GM13976 (cell line): ENCODE data around the gene TBATA.

Experiments
- DNase-seq: peaks from one replicate; pipeline ENCODE4 v3.0.0; 2012; ENCODE audit warnings: low spot score
- in situ Hi-C: fragments of 300-500 bp; cut with MboI; formaldehyde crosslinking; loops from one replicate; pipeline ENCODE4 v1.12.0; 2022; ENCODE audit warnings: low sequenced_read_pairs, mixed read lengths, inconsistent platforms; ENCODE audit not compliant: unreplicated experiment
- TF ChIP-seq, protein P1 (sequence below): IDR thresholded peaks from 2 replicates; pipeline ENCODE4 v1.5.1; 2012; ENCODE audit warnings: borderline replicate concordance, mild to moderate bottlenecking; ENCODE audit not compliant: insufficient read depth; ENCODE audit errors: extremely low read depth, missing control alignments, control extremely low read depth

The TBATA gene

DNA sequence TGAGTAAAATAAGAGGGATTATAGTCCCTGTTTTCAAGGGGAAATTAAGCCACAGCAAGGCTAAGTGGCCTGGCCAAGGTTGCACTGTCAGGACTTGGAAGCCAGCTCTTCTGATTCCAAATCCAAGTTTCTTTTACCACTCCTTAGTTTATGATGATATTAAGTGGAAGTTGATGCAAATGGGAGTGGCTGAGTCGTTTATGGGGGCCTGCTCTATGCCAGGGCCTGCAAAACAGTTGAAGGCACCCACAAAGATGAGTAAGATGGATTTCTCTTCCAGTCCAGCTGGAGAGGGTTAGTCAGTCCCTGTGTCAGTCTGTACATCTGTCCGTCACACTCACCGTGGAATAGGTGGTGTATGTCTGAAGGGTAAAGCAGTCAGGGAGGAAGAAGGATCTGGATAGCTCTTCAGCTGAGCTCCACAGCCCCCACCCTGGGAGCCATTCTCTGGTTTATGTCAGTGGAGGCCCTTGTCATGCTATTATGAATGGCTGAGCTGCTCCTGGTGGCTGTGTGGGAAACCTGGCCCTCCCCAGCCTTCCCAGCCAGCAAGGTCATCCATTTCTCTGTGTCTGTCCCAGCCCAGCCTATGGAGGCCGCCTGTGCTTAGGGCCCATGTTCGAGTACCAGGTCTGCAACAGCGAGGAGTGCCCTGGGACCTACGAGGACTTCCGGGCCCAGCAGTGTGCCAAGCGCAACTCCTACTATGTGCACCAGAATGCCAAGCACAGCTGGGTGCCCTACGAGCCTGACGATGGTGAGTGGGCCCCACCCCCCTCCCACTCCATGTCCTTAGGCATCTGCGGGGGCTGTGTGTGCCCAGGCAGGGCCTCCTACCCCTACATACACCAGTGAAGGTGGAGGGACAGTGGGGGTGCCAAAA, 44.5 kb downstream of the TBATA start:
- in situ Hi-C loops, result no loop called here
- TF ChIP-seq, protein P1, sequence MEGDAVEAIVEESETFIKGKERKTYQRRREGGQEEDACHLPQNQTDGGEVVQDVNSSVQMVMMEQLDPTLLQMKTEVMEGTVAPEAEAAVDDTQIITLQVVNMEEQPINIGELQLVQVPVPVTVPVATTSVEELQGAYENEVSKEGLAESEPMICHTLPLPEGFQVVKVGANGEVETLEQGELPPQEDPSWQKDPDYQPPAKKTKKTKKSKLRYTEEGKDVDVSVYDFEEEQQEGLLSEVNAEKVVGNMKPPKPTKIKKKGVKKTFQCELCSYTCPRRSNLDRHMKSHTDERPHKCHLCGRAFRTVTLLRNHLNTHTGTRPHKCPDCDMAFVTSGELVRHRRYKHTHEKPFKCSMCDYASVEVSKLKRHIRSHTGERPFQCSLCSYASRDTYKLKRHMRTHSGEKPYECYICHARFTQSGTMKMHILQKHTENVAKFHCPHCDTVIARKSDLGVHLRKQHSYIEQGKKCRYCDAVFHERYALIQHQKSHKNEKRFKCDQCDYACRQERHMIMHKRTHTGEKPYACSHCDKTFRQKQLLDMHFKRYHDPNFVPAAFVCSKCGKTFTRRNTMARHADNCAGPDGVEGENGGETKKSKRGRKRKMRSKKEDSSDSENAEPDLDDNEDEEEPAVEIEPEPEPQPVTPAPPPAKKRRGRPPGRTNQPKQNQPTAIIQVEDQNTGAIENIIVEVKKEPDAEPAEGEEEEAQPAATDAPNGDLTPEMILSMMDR, result no peak
- DNase-seq, result no peak

DNA sequence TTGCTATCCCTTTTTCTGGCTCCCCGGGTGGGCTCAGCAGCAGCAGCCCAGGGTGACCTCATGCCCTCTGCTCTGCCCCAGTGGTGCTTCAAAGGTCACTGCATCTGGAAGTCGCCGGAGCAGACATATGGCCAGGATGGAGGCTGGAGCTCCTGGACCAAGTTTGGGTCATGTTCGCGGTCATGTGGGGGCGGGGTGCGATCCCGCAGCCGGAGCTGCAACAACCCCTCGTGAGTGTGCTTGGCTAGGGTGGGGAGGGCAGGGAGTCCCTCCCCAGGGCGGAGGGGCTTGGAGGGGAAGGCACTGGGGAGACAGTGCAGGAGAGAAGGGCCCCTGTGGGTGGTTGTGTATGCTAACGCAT, 46.4 kb downstream of the TBATA start:
- in situ Hi-C loops, result no loop called here
- TF ChIP-seq, protein P1, result no peak
- DNase-seq, result no peak

DNA sequence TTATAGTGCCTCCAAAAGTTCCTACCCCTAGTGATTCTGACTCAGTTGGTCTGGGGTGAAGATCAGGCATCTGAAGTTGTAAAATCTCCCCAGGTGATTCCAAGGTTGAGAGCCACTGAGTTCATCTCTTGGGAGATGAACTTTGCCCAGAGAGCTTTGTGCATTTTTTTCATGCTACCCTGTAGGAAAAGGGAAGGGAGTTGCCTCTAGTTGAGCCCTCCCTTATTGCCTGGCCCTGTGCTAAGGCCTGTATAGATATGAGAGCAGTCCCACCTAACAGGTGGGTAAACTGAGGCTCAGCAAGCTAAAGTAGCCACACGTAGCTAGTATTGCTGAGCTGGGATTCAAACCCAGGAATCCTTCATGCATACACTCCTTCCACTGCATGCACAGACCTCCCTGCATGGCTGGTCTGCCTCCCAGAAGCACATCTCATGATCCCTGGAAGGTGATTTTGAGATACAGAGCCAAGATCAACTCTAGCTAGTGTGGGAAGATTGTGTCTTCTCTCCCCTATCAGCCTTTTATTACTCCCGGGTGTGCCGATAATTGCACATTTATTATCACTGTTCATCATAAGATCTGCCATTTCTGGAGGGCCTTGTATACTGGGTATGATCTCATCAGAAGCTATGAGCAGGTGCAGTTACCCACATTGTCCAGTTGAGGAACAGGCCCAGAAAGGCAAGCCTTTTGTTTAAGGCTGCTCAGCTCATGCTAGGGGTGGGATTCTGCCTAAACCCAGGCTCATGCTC, 47.0 kb downstream of the TBATA start:
- in situ Hi-C loops, result no loop called here
- TF ChIP-seq, protein P1, result no peak
- DNase-seq, result no peak

GRCh38 chr10:70737250-70737649, 47.9 kb downstream of the TBATA start:
- in situ Hi-C loops, result no loop called here
- TF ChIP-seq, protein P1, result no peak
- DNase-seq, result no peak

- TF ChIP-seq, protein P1, result no peak
- in situ Hi-C loops, result no loop called here
- DNase-seq, result no peak
These were observed 48.7 kb downstream of the TBATA start for GRCh38 chr10:70736525-70736924.

- in situ Hi-C loops, result no loop called here
- no peak for DNase-seq
- TF ChIP-seq, protein P1, result no peak
These were observed 50.0 kb downstream of the TBATA start for GRCh38 chr10:70735161-70735560.
